Measurements from ENCODE around the gene EFHD2. TPM values are rescaled to one million over a fixed set of nuclear protein-coding genes. Genes with fewer than 3 reads are reported as not detected.

EFHD2 gene
- total RNA-seq, 1 experiment from 2014 or later, result 69.7 TPM

- POLR2A ChIA-PET, result no interaction called here
- no peak for DNase-seq (ENCODE audit: low read depth, low spot score)
- Histone ChIP-seq H3K4me1 (ENCODE audit: control insufficient read depth in 1 of 2, insufficient read depth in 2 of 2, low read length in 2 of 2) (no peaks in the 10 kb centered on the region), H3K9me3 (ENCODE audit: control insufficient read depth in 1 of 2, insufficient read depth in 1 of 2, low read depth in 1 of 2, low read length in 2 of 2) (no peaks in the 10 kb centered on the region), H3K27me3 (ENCODE audit: insufficient read depth, low read length) (no peaks in the 10 kb centered on the region), H3K4me3 (replicated peaks in 1 of 2; ENCODE audit: low read depth in 1 of 2, low read length in 2 of 2) (no peak overlapping the region), H3K27ac (ENCODE audit: low read depth, low read length) (no peak overlapping the region), H4K20me1 (ENCODE audit: insufficient read depth) (no peaks in the 10 kb centered on the region), H2AFZ (ENCODE audit: low read depth, low read length, poor library complexity, severe bottlenecking) (no peak overlapping the region), H3K9me2 (ENCODE audit: insufficient read depth) (no peaks in the 10 kb centered on the region), H3K79me2 (ENCODE audit: insufficient read depth, low read length) (no peaks in the 10 kb centered on the region), H3K36me3 (ENCODE audit: control insufficient read depth in 1 of 2, insufficient read depth in 2 of 2, low read length in 2 of 2) (no peaks in the 10 kb centered on the region), H3K4me2 (ENCODE audit: low read length) (no peak overlapping the region), H3K9ac (ENCODE audit: low read length) (no peak overlapping the region)
- CTCF ChIA-PET, result no interaction called here
- TF ChIP-seq POLR2AphosphoS5 (IDR thresholded peaks at IDR 0.05; ENCODE audit: low read depth, low read length), result no peak
- TF ChIP-seq ELF1 (IDR thresholded peaks at IDR 0.05; ENCODE audit: borderline replicate concordance, low read depth), result no peak
- TF ChIP-seq CTCF (IDR thresholded peaks at IDR 0.05 in 2 of 3, conservative IDR thresholded peaks at IDR 0.05 in 1 of 3; ENCODE audit: borderline replicate concordance in 1 of 3, insufficient read depth in 1 of 3, low read depth in 2 of 3, low read length in 2 of 3), result no peak
- TF ChIP-seq, protein P1, sequence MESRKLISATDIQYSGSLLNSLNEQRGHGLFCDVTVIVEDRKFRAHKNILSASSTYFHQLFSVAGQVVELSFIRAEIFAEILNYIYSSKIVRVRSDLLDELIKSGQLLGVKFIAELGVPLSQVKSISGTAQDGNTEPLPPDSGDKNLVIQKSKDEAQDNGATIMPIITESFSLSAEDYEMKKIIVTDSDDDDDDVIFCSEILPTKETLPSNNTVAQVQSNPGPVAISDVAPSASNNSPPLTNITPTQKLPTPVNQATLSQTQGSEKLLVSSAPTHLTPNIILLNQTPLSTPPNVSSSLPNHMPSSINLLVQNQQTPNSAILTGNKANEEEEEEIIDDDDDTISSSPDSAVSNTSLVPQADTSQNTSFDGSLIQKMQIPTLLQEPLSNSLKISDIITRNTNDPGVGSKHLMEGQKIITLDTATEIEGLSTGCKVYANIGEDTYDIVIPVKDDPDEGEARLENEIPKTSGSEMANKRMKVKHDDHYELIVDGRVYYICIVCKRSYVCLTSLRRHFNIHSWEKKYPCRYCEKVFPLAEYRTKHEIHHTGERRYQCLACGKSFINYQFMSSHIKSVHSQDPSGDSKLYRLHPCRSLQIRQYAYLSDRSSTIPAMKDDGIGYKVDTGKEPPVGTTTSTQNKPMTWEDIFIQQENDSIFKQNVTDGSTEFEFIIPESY (IDR thresholded peaks at IDR 0.05; ENCODE audit: extremely low read depth, insufficient replicate concordance, low read length), result no peak
- TF ChIP-seq CBX3 (IDR thresholded peaks at IDR 0.05; ENCODE audit: low read depth), result no peak
- TF ChIP-seq YY1 (IDR thresholded peaks at IDR 0.05; ENCODE audit: extremely low read depth, insufficient replicate concordance, low read depth, low read length), result no peak
- TF ChIP-seq EZH2phosphoT487 (IDR thresholded peaks at IDR 0.05; ENCODE audit: borderline replicate concordance), result no peak
- TF ChIP-seq TCF7L2 (IDR thresholded peaks at IDR 0.05; ENCODE audit: borderline replicate concordance, extremely low read depth, insufficient read depth, insufficient read length), result no peak
- TF ChIP-seq SIN3A (IDR thresholded peaks at IDR 0.05; ENCODE audit: low read depth), result no peak
- TF ChIP-seq POLR2A (IDR thresholded peaks at IDR 0.05; ENCODE audit: borderline replicate concordance, extremely low read depth, insufficient read depth, insufficient read length), result no peak
- TF ChIP-seq ATF3 (IDR thresholded peaks at IDR 0.05), result no peak
- TF ChIP-seq JUND (IDR thresholded peaks at IDR 0.05), result no peak
- TF ChIP-seq RAD21 (IDR thresholded peaks at IDR 0.05; ENCODE audit: low read depth), result no peak
- TF ChIP-seq FOSL1 (IDR thresholded peaks at IDR 0.05; ENCODE audit: low read depth), result no peak
- TF ChIP-seq REST (IDR thresholded peaks at IDR 0.05; ENCODE audit: low read depth), result no peak
- no peak for TF ChIP-seq SP1 (IDR thresholded peaks at IDR 0.05; ENCODE audit: low read depth)
- no peak for TF ChIP-seq EGR1 (IDR thresholded peaks at IDR 0.05; ENCODE audit: low read depth)
- TF ChIP-seq CEBPB (IDR thresholded peaks at IDR 0.05; ENCODE audit: low read depth), result no peak
- TF ChIP-seq ZNF274 (IDR thresholded peaks at IDR 0.05; ENCODE audit: low read depth, low read length), result no peak
- TF ChIP-seq EZH2 (IDR thresholded peaks at IDR 0.05), result no peak
- no TSS peak for BruUV-seq (replicated peaks)
- no peak for ATAC-seq
- RAD21 ChIA-PET (ENCODE audit: low non-redundant PET in 1 of 2, low total read pairs in 2 of 2, uncharacterized antibody in 2 of 2, unreplicated experiment in 2 of 2), result no interaction called here
- intact Hi-C loops (cut with micrococcal nuclease), result no loop called here
Observed at GRCh38 chr1:15400627-15401026, 9.1 kb upstream of the EFHD2 start.

Data from HCT116 (cell line).